Left ventricle myocardium inferior (tissue), 1 donor: ENCODE results near the gene FGF12. TPM values are rescaled to one million over a fixed set of nuclear protein-coding genes. Genes with fewer than 3 reads are reported as not detected.
"Not testable (repeated sequence)": the region's sequence is repeated elsewhere in the genome, so short reads cannot be mapped to it uniquely, and the experiment has no call there.

Experiments used
- DNase-seq: peaks from one replicate; pipeline ENCODE4 v3.0.0-alpha.2; 2020
- H3K27ac ChIP-seq: fragments of 200-600 bp; replicated peaks from 2 replicates; pipeline ENCODE4 v1.8.0; 2021
- H3K27me3 ChIP-seq: fragments of 200-600 bp; 2 replicates; pipeline ENCODE4 v1.8.0; 2021; ENCODE audit warnings: low read depth
- H3K36me3 ChIP-seq: fragments of 200-600 bp; 2 replicates; pipeline ENCODE4 v1.8.0; 2021
- H3K4me1 ChIP-seq: fragments of 200-600 bp; 2 replicates; pipeline ENCODE4 v1.8.0; 2021
- H3K4me3 ChIP-seq: fragments of 200-600 bp; 2 replicates; pipeline ENCODE4 v1.8.0; 2021; ENCODE audit warnings: mild to moderate bottlenecking, moderate library complexity
- H3K9me3 ChIP-seq: fragments of 200-600 bp; replicated peaks from 2 replicates; pipeline ENCODE4 v1.8.0; 2021
- CTCF ChIP-seq: fragments of 200-600 bp; IDR thresholded peaks from 2 replicates; pipeline ENCODE4 v1.8.0; 2021; ENCODE audit warnings: antibody characterized with exemption, mild to moderate bottlenecking, borderline replicate concordance
- intact Hi-C: fragments of 100-400 bp; cut with micrococcal nuclease; formaldehyde crosslinking; loops from one replicate; pipeline ENCODE4 v1.11.0; 2022
- total RNA-seq: library from RNA; stranded (reverse); fragmentation: NEBNext Ultra II Directional; extraction: Animal tissue kit (Norgen Biotek cat#: 25700); gene quantifications from one replicate; pipeline ENCODE4 v1.2.1, GENCODE V29; 2021
- donor health status: DM: no; HTN: yes; CAD: no; lungs with severe emphysema.

FGF12 gene
- total RNA-seq, 1 donor from 2014 or later, result 325 TPM

GRCh38 chr3:192597506-192597905 is 129.8 kb downstream of the FGF12 start:
- Histone ChIP-seq H3K36me3 (peaks cover 4% of the 10 kb centered on the region), H3K4me3 (no peak overlapping the region), H3K4me1 (peaks cover 40% of the 10 kb centered on the region), H3K27me3 (no peaks in the 10 kb centered on the region), H3K27ac (peak overlapping the region; percentile 63), H3K9me3 (peaks cover 8% of the 10 kb centered on the region)
- intact Hi-C loops, result no loop called here
- no peak for TF ChIP-seq CTCF
- DNase-seq, result no peak

GRCh38 chr3:192578729-192579128 is 148.6 kb downstream of the FGF12 start:
- intact Hi-C loops, result no loop called here
- peaks cover 7% of the 10 kb centered on the region for H3K9me3 ChIP-seq
- peaks cover 33% of the 10 kb centered on the region for H3K4me1 ChIP-seq
- DNase-seq, result no peak
- H3K27me3 ChIP-seq, result no peaks in the 10 kb centered on the region
- no peaks in the 10 kb centered on the region for H3K36me3 ChIP-seq
- no peak overlapping the region for H3K4me3 ChIP-seq
- peak overlapping the region; percentile 89 for H3K27ac ChIP-seq
- no peak for TF ChIP-seq CTCF

- no peaks in the 10 kb centered on the region for H3K36me3 ChIP-seq
- H3K9me3 ChIP-seq, result peaks cover 7% of the 10 kb centered on the region
- H3K4me3 ChIP-seq, result no peak overlapping the region
- intact Hi-C loops, result no loop called here
- peak overlapping the region; percentile 89 for H3K27ac ChIP-seq
- H3K4me1 ChIP-seq, result peaks cover 34% of the 10 kb centered on the region
- H3K27me3 ChIP-seq, result no peaks in the 10 kb centered on the region
- DNase-seq, result no peak
- no peak for TF ChIP-seq CTCF
These were observed 149.5 kb downstream of the FGF12 start for GRCh38 chr3:192577811-192578210.

- Histone ChIP-seq H3K27ac (peak overlapping the region; percentile 89), H3K36me3 (no peaks in the 10 kb centered on the region)
- intact Hi-C loops, result no loop called here
These were observed 150.1 kb downstream of the FGF12 start for GRCh38 chr3:192577271-192577670.

GRCh38 chr3:192576704-192577103 is 150.6 kb downstream of the FGF12 start:
- intact Hi-C loops, result not testable (repeated sequence)
- H3K27ac ChIP-seq, result peak overlapping the region; percentile 89

More at GRCh38 chr3:192577271-192577670, 150.1 kb downstream of the FGF12 start:
- Histone ChIP-seq H3K9me3 (peaks cover 7% of the 10 kb centered on the region), H3K4me3 (no peak overlapping the region), H3K4me1 (peaks cover 34% of the 10 kb centered on the region), H3K27me3 (no peaks in the 10 kb centered on the region)
- DNase-seq, result no peak
- no peak for TF ChIP-seq CTCF

DNA sequence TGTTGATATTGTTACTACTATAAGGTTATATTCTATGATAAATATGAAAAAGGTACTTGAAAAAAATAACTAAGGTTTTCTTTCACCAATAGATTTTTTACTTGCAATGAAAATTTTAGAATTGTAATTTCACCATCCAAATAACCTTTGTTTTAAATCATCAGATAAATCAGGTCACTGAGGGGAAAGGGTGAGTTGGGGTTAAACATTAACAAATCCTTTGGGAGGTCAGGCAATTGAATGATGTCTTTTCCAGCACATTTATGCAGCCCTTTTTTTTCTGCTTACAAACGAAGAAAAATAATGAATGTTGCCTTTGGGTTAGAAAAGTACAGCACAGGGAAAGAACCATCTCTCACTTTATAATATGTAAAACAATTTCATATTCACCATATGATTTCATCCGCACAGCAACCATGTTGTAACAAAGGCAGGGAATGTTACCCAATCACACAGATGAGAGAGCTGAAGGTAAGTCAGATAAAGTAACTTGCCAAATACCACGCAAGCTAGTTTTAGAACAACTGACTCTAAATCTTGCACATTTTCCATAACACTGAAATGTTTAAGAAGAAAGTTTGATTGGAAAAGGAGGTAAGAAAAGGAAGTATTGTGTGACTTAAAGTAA is 151.3 kb downstream of the FGF12 start:
- intact Hi-C loops, result no loop called here
- no peak for TF ChIP-seq CTCF
- H3K27ac ChIP-seq, result peak overlapping the region; percentile 89

More at GRCh38 chr3:192576704-192577103, 150.6 kb downstream of the FGF12 start:
- H3K9me3 ChIP-seq, H3K36me3 ChIP-seq, H3K27me3 ChIP-seq, H3K4me3 ChIP-seq, DNase-seq: not testable (repeated sequence)
- H3K4me1 ChIP-seq, result peaks cover 35% of the 10 kb centered on the region

More for the DNA sequence above, 151.3 kb downstream of the FGF12 start:
- Histone ChIP-seq H3K9me3 (peaks cover 7% of the 10 kb centered on the region), H3K36me3 (no peaks in the 10 kb centered on the region), H3K27me3 (no peaks in the 10 kb centered on the region), H3K4me3 (no peak overlapping the region), H3K4me1 (peaks cover 40% of the 10 kb centered on the region)
- DNase-seq, result no peak
